Keratinocyte (primary cell): ENCODE results near the gene UBL7. TPM values are rescaled to one million over a fixed set of nuclear protein-coding genes. Genes with fewer than 3 reads are reported as not detected.

Experiments used
- DNase-seq: peaks from one replicate; pipeline ENCODE4 v3.0.0-alpha.2; 2011; ENCODE audit warnings: low read depth, missing footprints, low spot score
- FAIRE-seq: peaks from 2 replicates; lab custom pipeline; 2011; peaks lifted over from hg19 to GRCh38; lab: Jason Lieb, UNC
- H2AFZ ChIP-seq: 2 replicates; pipeline ENCODE4 v1.6.0; 2012; ENCODE audit warnings: low read length, control low read depth, inconsistent platforms; ENCODE audit not compliant: control insufficient read depth
- H3K27ac ChIP-seq: 2 replicates; pipeline ENCODE4 v1.5.1; 2011; ENCODE audit warnings: low read length; ENCODE audit not compliant: control insufficient read depth, insufficient read depth
- H3K27me3 ChIP-seq: 3 replicates; pipeline ENCODE4 v1.6.0; 2011; ENCODE audit warnings: low read length; ENCODE audit not compliant: control insufficient read depth, insufficient read depth; ENCODE audit errors: extremely low read depth
- H3K36me3 ChIP-seq, 2 experiments: 2 replicates in 1 of 2; 3 replicates in 1 of 2; pipeline ENCODE4 v1.5.1; 2011; ENCODE audit warnings: low read length in 2 of 2, mild to moderate bottlenecking in 1 of 2; ENCODE audit not compliant: control insufficient read depth in 2 of 2, insufficient read depth in 2 of 2; ENCODE audit errors: extremely low read depth in 1 of 2
- H3K4me1 ChIP-seq: 3 replicates; pipeline ENCODE4 v1.5.1; 2011; ENCODE audit warnings: low read length; ENCODE audit not compliant: control insufficient read depth, insufficient read depth; ENCODE audit errors: extremely low read depth
- H3K4me2 ChIP-seq: 3 replicates; pipeline ENCODE4 v1.6.0; 2011; ENCODE audit warnings: low read depth, low read length; ENCODE audit not compliant: control insufficient read depth, insufficient read depth; ENCODE audit errors: extremely low read depth
- H3K4me3 ChIP-seq, 3 experiments: fragments of 200-600 bp in 1 of 3; sonication (generic) in 1 of 3; 2 replicates in 2 of 3; 3 replicates in 1 of 3; pipeline ENCODE4 v1.5.1; 2011 to 2016; ENCODE audit warnings: low read length in 3 of 3, mild to moderate bottlenecking in 3 of 3, control low read depth in 2 of 3, inconsistent platforms in 1 of 3, low read depth in 1 of 3, mixed read lengths in 1 of 3, mixed run types in 1 of 3, moderate library complexity in 1 of 3; ENCODE audit not compliant: control insufficient read depth in 2 of 3, insufficient read depth in 2 of 3; ENCODE audit errors: extremely low read depth in 1 of 3
- H3K79me2 ChIP-seq: 2 replicates; pipeline ENCODE4 v1.6.0; 2012; ENCODE audit warnings: low read length; ENCODE audit not compliant: control insufficient read depth, insufficient read depth
- H3K9ac ChIP-seq: 3 replicates; pipeline ENCODE4 v1.6.0; 2011; ENCODE audit warnings: low read length; ENCODE audit not compliant: control insufficient read depth, insufficient read depth; ENCODE audit errors: extremely low read depth
- H3K9me1 ChIP-seq: 3 replicates; pipeline ENCODE4 v1.6.0; 2011; ENCODE audit warnings: low read length; ENCODE audit not compliant: control insufficient read depth, insufficient read depth; ENCODE audit errors: extremely low read depth
- H3K9me3 ChIP-seq: 2 replicates; pipeline ENCODE4 v1.5.1; 2012; ENCODE audit warnings: low read depth, low read length; ENCODE audit not compliant: control insufficient read depth
- H4K20me1 ChIP-seq: 3 replicates; pipeline ENCODE4 v1.6.0; 2011; ENCODE audit warnings: low read length; ENCODE audit not compliant: control insufficient read depth, insufficient read depth; ENCODE audit errors: extremely low read depth
- CTCF ChIP-seq, 3 experiments: IDR thresholded peaks in 1 of 3; conservative IDR thresholded peaks in 1 of 3; optimal IDR thresholded peaks in 1 of 3; 2 replicates in 2 of 3; 3 replicates in 1 of 3; pipeline versions ENCODE3 to v1.5.1; 2011; ENCODE audit warnings: low read length in 3 of 3, mild to moderate bottlenecking in 3 of 3, moderate library complexity in 2 of 3, control low read depth in 1 of 3, inconsistent platforms in 1 of 3; ENCODE audit not compliant: insufficient read depth in 2 of 3; ENCODE audit errors: extremely low read depth in 1 of 3
- EZH2 ChIP-seq: IDR thresholded peaks from one replicate; pipeline ENCODE4 v1.6.1; 2012; ENCODE audit warnings: inconsistent platforms, mild to moderate bottlenecking, low read length, moderate library complexity
- dilution Hi-C: fragments of 300-500 bp; cut with MboI; formaldehyde crosslinking; loops from one replicate; pipeline ENCODE4 v1.7.0; 2020; ENCODE audit warnings: low sequenced_read_pairs; ENCODE audit not compliant: extremely low pct_ligation_motif_present
- polyA plus RNA-seq, 5 experiments: library from polyadenylated mRNA; depleted of rRNA in 3 of 5; stranded (reverse) in 3 of 5; stranded (forward) in 1 of 5; unstranded in 1 of 5; fragments of >200 nt; gene quantifications; 1 replicate in 1 of 5; 2 replicates in 3 of 5; 3 replicates in 1 of 5; pipeline versions ENCODE4 v1.2.1 to v1.2.3, GENCODE V29; 2011 to 2012; ENCODE audit warnings: missing spikeins in 2 of 5, low read depth in 1 of 5, low replicate concordance in 1 of 5

UBL7 gene
- polyA plus RNA-seq, 1 donor (not counting 4 experiments of a cell fraction or from before 2014, with no cell fraction given) = 45.8 TPM

GRCh38 chr15:74505837-74506514 is 45.0 kb upstream of the UBL7 start:
- Histone ChIP-seq H3K79me2 (no peaks in the 10 kb centered on the region), H3K27me3 (no peaks in the 10 kb centered on the region), H3K27ac (no peak overlapping the region), H4K20me1 (no peaks in the 10 kb centered on the region), H3K4me2 (no peak overlapping the region), H3K9me3 (no peaks in the 10 kb centered on the region), H3K4me1 (no peaks in the 10 kb centered on the region), H3K36me3 (no peaks in the 10 kb centered on the region), H3K9me1 (no peaks in the 10 kb centered on the region), H3K9ac (no peak overlapping the region), H3K4me3 (no peak overlapping the region), H2AFZ (no peak overlapping the region)
- FAIRE-seq (no peak), DNase-seq (no peak)
- dilution Hi-C loops = no loop called here
- TF ChIP-seq CTCF (optimal IDR thresholded peaks at IDR 0.05 in 1 of 3, IDR thresholded peaks at IDR 0.05 in 1 of 3, conservative IDR thresholded peaks at IDR 0.05 in 1 of 3; ENCODE audit: extremely low read depth in 1 of 3, insufficient read depth in 2 of 3, low read length in 3 of 3) (no peak), EZH2 (no peak)

GRCh38 chr15:74504836-74505235 is 43.9 kb upstream of the UBL7 start:
- H3K27ac ChIP-seq = no peak overlapping the region
- no peaks in the 10 kb centered on the region for H3K27me3 ChIP-seq
- H3K9ac ChIP-seq = no peak overlapping the region
- TF ChIP-seq EZH2 (no peak), CTCF (optimal IDR thresholded peaks at IDR 0.05 in 1 of 3, IDR thresholded peaks at IDR 0.05 in 1 of 3, conservative IDR thresholded peaks at IDR 0.05 in 1 of 3; ENCODE audit: extremely low read depth in 1 of 3, insufficient read depth in 2 of 3, low read length in 3 of 3) (no peak)
- H3K9me3 ChIP-seq = no peaks in the 10 kb centered on the region
- DNase-seq (no peak), FAIRE-seq (no peak)
- no peak overlapping the region for H3K4me2 ChIP-seq
- H2AFZ ChIP-seq = no peak overlapping the region
- dilution Hi-C loops = no loop called here
- no peak overlapping the region for H3K4me3 ChIP-seq
- no peaks in the 10 kb centered on the region for H3K9me1 ChIP-seq
- no peaks in the 10 kb centered on the region for H3K36me3 ChIP-seq
- H3K4me1 ChIP-seq = no peaks in the 10 kb centered on the region
- H3K79me2 ChIP-seq = no peaks in the 10 kb centered on the region
- H4K20me1 ChIP-seq = no peaks in the 10 kb centered on the region
